ENCODE data around the gene WASL.

WASL gene

DNA sequence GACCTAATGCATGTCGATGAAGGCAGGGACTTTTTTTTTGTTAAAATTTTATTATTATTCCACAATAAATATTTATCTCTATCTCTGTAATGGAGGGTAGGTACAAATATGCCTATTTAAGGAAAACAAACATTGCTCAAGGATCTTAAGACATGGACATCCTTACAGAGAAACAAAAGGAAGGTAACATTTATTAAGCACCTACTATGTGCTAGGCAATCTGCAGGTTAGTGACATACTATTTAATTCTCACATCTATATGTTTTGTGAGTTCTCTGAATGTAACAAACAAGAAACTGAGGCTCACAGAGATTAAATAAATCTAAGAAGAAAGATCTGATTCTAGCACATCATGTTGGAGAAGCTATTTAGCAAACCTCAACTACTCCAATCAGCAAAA lies 61.1 kb downstream of the WASL start:
- no peak for DNase-seq

DNA sequence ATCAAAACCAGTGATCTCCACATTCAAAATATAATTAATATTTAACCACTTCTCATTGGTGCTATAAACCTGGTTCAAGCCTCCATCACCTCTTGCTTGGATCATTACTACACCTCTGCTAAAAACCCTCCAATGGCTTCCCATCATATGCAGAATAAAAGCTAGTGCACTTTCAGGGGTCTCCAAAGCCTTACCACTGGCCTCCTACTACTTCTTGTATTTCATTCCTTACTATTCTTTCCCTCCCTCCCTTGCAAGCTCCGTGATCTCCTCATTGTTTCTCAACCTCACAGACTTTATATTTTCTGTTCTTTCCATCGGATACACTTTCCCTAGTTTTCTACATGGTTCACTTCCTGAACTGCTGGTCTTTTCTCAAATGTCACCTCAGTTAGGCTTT lies 61.6 kb downstream of the WASL start:
- DNase-seq, result no peak

DNA sequence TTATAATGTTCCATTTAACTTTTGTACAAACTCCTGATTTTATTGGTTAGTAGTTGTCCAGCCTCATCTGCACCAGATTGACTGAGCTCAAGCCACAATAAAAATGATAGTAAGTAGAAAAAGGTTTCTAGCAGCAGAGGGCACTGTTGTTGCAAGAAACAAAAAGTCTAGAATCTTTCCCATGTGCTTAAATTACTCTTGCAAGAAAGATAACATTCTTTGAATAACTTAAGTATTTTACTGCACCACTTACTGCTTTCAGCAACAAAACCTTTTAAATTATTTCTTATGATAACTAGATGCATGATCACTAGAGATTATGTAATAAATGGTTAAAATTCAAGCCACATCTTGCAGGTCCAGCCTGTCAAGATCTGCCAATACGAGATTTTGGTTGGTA lies 66.1 kb downstream of the WASL start:
- DNase-seq, result no peak

DNA sequence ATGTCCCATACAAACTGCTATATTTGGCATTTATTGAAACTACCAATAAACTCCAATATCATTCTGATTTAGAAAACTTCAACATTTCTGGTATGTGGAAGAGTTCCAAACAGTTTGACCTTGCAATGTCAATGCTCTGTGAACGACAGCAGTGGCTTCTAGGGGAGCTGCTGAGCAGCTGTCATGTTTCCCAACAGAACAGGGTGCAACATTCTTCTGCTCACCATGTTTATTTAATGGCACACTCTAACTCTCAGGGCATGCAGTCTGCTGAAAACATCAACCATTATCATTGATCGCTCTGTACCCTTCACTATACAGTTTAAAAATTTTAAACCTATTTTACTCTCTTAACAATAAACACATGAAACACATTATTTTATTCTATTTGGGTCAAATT lies 67.2 kb downstream of the WASL start:
- no peak for DNase-seq

DNA sequence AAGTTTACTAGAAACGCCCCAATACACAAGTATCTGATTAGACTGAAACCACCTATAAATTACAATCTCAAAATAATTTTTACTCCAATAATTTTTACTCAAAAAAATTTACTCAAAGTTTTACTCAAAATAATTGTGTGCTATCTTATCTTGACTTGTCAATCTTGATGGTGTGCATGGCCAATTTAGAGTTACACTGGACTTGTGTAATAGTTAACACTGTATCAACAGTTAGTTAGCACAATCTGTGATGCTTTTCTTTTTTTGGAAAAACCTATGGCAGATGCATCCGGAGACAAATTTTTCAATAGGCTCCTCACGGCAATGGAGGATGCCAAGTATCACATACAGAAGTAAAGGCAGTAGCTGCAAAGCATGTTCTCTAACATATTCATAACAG lies 68.2 kb downstream of the WASL start:
- no peak for DNase-seq

DNA sequence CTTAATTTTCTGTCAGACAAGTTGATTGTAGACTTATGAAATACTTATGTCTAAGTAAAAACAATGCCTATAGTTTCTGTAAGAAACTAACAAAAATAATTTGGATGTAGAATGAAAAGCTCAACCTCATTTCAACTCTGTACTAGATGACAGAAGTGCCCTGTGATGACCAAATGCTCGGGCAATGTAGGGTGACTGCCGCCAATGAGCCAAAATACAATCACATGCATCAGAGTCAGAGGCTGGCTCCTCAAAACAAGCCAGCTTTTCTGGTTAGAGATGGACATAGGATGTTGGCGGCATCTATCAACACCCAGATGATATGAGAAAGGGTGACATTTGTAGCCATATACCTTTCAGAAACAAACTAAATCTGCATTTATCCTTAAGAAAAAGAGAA lies 69.2 kb downstream of the WASL start:
- DNase-seq, result no peak

DNA sequence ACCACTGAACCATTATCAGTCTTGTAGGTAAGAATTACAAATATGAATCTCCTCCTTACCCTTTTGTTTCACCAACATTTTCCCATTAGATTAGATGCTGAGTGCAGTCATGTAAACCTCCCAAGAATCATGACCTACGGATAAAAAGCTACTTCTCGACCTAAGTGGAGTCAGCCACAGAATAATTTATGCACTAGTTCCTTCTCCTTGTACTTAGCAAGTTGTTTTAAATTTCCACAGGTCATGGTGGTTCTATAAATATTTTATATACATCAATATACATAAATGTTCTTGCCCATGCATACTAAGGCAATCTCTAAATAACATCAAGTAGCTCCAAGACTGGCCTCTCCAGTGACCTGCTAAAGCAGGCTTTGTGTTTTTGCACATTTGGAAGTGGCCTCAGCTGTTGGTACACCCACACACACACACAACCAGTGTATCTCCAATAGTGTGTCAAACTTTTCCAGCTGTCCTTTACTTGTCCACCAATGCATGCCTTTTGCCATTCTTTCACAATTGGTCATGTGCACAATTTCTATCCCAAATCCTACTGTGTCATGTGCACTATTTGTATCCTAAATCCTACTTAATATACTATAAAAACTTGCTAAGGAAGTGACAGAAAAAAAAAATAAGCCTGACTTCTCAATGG lies 71.6 kb downstream of the WASL start:
- no peak for DNase-seq

DNA sequence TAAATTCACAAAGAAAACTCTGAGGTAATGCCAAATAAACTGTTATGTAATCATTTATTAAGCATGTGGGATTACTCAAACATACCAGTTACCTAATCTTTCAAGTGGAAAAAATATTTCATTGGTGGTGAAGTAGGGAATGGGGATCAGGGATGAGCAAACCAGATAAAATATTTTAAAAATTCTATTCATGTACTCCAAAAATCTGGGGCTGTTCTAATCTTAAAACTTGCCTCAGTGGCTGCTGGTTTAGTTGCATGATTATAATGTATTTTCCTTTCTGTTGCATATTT lies 73.7 kb downstream of the WASL start:
- DNase-seq, result no peak

DNA sequence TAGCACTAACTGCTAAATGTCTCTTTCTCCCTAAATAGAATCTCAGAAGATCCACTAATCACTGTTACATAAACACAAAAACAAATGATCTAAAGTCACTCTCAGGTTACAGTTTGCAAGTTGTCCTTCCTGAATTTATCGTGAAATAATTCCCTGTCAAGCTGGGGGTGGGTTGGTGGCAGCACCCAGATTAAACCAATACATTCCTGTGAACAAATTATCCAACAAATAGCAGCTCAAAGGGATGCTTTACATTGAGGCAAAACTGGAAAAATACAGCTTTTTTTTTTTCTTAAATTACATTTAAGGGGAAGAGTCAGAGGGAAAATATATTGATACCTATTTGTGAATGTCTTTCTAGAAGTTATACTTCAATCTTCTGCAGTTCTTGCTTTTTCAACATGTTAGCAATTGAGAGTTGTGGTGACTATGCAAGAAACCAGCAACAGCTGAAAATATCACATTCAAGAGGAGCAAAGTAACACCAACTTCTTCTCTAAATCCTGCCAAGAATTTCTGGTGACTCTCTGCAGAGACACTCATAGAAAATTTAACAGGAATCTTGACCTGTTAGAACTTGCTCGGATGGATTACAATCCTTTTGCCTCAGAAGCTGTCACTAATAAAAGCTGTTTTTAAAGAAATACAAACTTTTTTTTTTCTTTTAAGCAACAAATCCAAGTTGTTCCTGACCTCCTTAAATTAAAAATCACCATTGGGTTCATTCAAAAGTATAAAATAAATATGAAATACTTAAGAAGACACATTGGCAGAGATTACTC lies 74.2 kb downstream of the WASL start:
- DNase-seq, result no peak

DNA sequence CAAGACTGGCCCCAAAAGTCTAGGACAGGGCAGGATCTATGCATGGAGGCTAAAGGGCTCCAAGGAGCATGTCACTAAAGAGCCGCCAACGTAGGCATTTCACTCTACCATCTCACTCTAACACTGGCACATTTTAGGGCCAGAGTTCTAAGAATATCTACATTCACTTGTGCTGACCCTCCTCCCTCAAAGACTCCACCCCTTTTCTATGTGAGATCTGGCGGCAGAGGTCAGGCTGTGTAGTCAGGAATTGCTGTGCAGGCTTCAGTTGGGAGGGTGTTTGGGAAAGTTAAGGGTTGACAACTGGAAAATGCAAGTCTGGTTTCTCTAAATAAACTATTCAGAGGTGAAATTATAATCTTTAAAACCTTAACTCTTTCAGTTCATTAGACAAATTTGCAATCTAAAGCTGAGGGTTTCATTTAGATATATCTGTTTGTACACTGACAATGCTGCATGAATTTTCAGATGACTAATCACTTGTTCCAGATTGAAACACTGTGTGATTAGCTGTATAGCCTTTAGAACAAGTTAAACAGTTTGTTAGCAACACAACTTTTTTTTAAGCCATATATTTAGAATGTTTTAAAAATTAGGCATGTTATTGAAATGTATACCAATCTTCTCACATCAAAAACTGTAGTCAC lies 74.9 kb downstream of the WASL start:
- no peak for DNase-seq

DNA sequence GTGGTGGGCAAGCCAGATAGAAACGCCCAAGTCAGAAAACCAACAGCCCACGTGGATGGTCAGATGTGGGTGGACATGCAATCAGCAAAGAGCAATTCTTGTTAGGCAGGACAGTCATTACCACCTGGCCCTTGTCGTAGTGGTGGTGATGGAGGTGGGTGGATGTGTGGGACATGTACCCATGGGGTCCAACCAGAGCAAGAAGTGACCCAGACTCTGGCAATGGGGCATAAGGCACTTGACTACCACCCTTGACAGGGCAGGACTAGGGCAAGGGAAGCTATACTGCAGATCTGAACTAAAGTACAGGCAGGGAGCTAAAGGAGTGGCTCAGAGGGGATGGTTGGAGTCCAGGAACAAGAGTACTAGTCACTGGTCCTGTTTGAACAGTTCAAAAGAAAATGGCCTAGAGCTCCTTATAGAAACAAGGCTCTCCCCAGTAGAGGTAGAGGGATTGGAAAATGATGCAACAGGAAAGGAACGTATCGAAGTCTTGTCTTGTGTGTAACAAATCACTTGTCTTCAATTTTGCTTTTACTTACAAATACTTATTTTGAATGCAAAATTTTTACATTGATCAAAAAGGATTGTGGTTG lies 75.6 kb downstream of the WASL start:
- no peak for DNase-seq

DNA sequence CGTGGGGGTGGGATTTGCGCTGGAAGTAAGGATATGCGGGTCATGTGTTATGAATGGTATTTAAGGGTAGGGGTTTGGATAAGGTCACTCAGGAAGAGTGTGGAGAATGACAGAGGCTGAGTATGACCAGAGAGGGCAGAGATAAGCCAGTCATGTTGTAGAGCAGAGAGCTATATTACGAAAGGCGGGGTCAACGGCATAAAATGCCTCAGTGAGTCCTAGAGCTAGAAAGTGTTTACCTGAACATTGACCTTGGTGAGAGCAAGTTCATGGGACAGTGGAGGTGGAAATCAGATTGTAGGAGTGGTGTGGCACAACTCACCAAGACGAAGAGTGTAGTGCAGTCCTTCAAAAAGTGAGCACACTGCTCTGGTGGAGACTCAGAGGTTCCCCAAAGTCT lies 79.3 kb downstream of the WASL start:
- DNase-seq, result no peak

DNA sequence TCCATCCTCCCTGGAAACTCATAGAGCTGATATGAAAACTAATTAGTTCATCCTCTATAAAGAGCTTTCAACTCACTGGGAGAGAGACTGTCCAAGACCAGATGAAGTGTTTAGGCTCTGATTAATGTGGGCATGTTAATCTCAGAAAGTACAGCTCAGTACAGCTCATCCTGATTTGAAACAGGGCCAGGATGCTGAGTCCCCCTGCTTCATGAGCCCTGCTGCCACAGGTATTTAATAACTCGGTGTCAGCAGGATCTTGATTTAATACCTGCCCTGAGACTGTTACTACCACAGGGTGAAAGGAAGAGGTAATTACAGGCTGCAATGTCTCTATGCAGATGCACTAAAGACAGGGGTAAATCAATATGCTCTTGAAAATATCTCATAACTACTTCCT lies 82.3 kb downstream of the WASL start:
- no peak for DNase-seq

DNA sequence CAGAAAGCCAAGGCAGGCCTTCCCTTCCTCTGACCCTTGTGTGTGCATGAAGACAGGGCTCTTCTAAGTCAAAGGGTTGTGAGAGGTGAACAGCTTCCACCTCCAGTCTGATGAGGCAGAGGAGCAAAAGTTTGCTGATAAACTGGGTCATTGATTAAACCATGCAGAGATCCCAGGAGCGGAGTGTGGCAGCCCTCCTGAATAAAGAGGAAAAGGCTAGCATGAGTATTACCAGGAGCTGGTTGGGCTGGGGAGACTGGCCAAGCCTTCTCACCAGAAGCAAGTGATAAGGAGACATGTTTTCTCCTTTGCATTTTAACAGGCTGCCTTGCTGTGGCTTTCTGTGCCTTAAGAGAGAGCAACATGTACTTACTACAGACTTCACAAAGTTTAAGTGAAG lies 82.9 kb downstream of the WASL start:
- no peak for DNase-seq

DNA sequence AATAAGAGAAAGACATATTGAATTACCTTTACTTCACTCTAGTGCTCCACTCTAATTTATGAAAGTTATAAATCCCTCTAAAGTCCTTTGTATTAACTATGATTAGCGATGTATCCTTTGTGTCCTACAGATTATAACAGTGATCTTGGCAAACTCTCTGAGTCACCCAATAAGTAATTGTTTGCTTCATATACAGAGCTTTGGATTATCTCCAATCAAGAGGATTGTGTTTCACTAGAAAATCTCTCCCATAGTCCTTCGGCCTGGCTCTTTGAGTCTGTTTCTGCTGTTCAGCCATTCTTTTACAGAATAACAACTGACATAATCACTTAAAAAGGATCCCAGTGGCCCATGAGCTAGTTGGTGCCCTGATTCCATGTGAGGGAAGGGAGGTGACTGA lies 83.6 kb downstream of the WASL start:
- DNase-seq, result no peak

DNA sequence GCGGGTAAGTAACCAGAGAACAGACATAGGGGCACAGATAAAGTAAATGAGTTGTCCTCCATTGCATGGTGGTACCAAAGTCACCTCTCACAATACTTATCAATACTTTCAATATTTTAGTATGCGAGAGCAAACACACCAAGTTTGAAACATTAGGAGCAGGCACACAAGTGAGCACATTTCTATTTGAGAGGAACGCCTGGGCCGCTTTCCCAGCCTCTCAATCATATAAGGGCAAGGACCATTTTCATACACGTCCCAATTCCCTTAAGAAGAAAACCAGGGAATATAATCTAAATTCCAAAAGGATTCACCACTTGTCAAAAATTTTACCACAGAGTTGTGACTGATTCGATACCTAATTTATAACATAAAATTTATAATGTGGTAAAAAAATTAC lies 85.6 kb downstream of the WASL start:
- DNase-seq, result no peak

DNA sequence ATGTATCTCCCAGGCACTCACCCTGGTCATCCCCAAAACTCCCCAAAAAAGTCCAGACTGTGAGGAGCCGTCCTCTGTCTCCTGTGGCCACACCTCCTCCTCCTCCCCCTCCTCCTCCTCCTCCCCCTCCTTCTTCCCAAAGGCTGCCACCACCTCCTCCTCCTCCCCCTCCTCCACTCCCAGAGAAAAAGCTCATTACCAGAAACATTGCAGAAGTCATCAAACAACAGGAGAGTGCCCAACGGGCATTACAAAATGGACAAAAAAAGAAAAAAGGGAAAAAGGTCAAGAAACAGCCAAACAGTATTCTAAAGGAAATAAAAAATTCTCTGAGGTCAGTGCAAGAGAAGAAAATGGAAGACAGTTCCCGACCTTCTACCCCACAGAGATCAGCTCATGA lies 86.0 kb downstream of the WASL start:
- no peak for DNase-seq

DNA sequence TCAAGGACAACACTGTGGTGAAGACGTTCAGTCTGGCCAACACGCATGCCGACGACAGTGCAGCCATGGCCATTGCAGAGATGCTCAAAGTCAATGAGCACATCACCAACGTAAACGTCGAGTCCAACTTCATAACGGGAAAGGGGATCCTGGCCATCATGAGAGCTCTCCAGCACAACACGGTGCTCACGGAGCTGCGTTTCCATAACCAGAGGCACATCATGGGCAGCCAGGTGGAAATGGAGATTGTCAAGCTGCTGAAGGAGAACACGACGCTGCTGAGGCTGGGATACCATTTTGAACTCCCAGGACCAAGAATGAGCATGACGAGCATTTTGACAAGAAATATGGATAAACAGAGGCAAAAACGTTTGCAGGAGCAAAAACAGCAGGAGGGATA lies 86.5 kb downstream of the WASL start:
- DNase-seq, result no peak

DNA sequence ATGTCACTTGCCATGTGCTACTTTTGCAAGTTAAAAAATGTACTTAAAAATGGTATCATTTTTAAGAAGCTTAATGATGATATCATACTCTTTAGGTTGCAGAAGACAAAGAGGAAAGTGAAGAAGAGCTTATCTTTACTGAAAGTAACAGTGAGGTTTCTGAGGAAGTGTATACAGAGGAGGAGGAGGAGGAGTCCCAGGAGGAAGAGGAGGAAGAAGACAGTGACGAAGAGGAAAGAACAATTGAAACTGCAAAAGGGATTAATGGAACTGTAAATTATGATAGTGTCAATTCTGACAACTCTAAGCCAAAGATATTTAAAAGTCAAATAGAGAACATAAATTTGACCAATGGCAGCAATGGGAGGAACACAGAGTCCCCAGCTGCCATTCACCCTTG lies 87.0 kb downstream of the WASL start:
- DNase-seq, result no peak

DNA sequence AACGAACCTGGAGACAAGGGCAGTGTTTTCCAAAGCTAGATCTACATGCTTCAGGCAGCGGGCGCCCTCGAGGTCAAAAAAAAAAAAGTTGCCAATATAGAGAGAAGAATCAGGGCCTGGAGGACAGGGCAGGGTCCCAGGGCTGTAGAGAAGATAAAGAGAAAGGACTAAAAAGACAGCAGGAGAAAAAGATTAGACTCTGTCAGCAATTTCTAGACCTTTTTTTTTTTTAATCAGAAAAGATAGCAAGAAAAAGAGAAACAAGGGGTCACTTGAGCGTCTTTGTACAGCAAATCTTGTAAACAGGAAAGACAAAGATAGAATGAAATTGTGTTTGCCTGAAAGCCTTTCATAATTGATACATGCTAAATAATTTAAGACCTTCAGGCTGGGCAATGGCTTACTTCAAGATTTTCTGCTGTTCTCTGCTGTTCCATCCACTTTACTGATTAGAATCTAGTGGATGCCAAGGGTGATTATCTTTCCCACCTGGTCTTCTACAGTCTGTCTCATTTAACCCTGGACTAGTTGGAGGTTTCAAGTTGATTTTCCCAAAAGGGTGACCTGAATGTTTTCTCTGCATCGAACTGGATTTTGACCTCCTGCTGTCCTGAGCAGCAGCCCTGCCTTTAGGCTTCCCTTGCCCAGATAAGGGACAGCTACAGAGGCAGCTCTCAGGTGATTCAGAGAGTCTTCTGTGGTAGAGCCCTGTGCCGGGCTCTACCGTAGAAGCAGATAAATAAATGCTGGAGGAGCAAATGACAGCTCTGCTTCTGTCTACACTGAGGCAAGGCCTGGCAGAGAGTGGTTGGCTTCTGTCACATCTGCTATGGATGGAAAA lies 88.1 kb downstream of the WASL start:
- no peak for DNase-seq

DNA sequence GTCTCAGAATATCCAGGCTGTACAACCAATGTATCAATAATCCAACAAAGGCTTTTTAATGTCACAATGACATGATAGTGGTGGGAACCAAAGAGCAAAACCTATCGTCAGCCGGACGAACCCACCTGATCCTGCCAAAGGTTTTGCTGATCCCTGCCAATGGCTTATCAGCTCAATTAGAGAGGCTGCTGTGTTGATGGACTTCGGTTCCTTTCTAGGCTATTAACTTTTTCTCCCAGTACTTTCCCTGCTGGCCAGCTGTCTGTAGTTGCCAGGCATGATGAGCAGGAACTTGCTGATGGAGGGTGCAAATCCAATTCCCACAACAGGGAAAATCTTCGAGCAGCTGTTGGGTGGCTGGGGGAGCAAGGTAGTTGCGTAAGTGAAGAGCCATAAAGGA lies 90.8 kb downstream of the WASL start:
- no peak for DNase-seq

DNA sequence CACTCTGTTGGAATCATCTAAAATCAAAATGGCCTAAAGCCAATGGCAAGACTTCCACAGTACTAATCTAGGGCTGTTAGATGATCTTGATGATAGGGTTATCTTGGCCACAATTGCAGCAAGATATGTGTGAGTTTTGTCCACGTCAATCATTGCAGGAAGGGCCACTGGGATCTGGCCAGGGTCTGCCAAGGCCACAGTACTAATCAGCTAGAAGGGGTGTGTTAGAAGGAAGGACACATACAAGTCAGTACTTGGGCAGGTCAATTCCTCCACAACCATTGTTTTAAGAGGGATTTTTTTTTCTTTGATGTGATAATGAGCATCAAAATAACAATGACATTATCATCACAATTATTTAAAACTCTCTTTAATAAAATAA lies 91.5 kb downstream of the WASL start:
- DNase-seq, result no peak

DNA sequence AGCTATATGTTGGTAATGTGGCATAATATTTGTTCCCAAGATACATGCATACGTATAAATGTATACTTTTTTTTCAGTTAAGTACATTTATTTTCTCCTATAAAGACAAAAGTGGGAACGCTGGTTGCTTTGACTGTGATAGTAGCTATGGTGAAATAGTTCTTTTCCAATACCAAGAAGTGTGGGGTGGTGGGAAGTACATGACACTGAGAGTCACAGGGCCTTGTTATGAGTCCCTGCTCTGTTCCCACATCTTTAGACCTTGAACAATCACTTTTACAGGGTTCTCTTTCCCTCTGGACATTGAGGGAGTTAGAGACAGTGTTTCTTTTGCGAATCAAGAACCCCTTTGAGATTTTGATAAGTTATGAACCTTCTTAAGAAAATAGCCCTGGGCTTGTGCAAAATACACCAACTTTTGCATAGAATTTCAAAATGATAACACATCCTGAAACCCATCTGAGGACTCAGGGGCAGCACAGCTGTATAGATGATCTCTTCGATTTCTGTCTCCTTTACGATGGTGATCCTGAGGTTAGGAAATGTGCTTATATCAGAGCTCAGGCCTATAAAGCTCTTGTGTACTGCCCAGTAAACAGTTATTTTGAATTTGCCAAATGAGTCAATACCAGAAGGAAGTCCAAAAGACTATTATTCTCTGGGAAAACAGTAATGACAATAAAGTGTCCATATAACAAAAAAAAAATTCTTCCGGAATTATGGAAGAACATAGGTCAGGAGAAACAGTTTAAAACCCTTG lies 92.1 kb downstream of the WASL start:
- DNase-seq, result no peak
